Sigmoid colon (tissue), 7 donors: ENCODE measurements around the gene SNRNP200. TPM values are rescaled to one million over a fixed set of nuclear protein-coding genes. Genes with fewer than 3 reads are reported as not detected.
A peak's percentile ranks its signal among the peaks of the same experiment; 100 is the strongest.

Experiments
- DNase-seq: peaks from one replicate; pipeline ENCODE4 v3.0.0-alpha.2; 2019
- H3K27ac ChIP-seq, 4 donors: fragments of 200-600 bp; sonication (generic); one replicate each; pipeline ENCODE4 v1.5.1; 2016 to 2019; ENCODE audit warnings: mild to moderate bottlenecking in 1 of 4
- H3K27me3 ChIP-seq, 3 donors: fragments of 200-600 bp; sonication (generic); one replicate each; pipeline ENCODE4 v1.5.1; 2019; ENCODE audit warnings: mild to moderate bottlenecking in 1 of 3
- H3K36me3 ChIP-seq, 4 donors: fragments of 200-600 bp; sonication (generic); one replicate each; pipeline ENCODE4 v1.5.1; 2016 to 2019
- H3K4me1 ChIP-seq, 4 donors: fragments of 200-600 bp; sonication (generic); one replicate each; pipeline ENCODE4 v1.5.1; 2017 to 2019
- H3K4me3 ChIP-seq, 4 donors: fragments of 200-600 bp; sonication (generic); one replicate each; pipeline ENCODE4 v1.5.1; 2017 to 2019; ENCODE audit warnings: mild to moderate bottlenecking in 2 of 4, moderate library complexity in 1 of 4
- H3K9me3 ChIP-seq, 4 donors: fragments of 200-600 bp in 3 of 4; sonication (generic) in 3 of 4; one replicate each; pipeline versions ENCODE4 v1.5.1 to v1.6.1; 2013 to 2019
- CTCF ChIP-seq, 4 experiments: fragments of 450-650 bp in 3 of 4; fragments of 200-600 bp in 1 of 4; IDR thresholded peaks; one replicate each; pipeline ENCODE4 v1.5.1; 2016 to 2019; ENCODE audit warnings: antibody characterized with exemption in 4 of 4, mild to moderate bottlenecking in 3 of 4, moderate library complexity in 2 of 4
- EP300 ChIP-seq, 4 donors: sonication (generic); formaldehyde crosslinking; IDR thresholded peaks; one replicate each; pipeline ENCODE4 v1.6.1; 2017; ENCODE audit warnings: antibody characterized with exemption in 4 of 4
- POLR2A ChIP-seq, 2 donors: fragments of 450-650 bp; IDR thresholded peaks; one replicate each; pipeline ENCODE4 v1.6.1; 2016; ENCODE audit warnings: antibody characterized with exemption in 2 of 2, mild to moderate bottlenecking in 2 of 2, moderate library complexity in 2 of 2
- POLR2AphosphoS5 ChIP-seq, 4 donors: sonication (generic); formaldehyde crosslinking; IDR thresholded peaks; one replicate each; pipeline ENCODE4 v1.6.1; 2017; ENCODE audit warnings: antibody characterized with exemption in 4 of 4
- WGBS, 2 donors: extraction: QIAGEN DNeasy Blood & Tissue Kit; methylation state at CpG; one replicate each; pipeline ENCODE4 v1.1.7; 2013; 5-methylcytosine and 5-hydroxymethylcytosine counted together
- intact Hi-C: fragments of 100-400 bp; cut with DNase I; formaldehyde crosslinking; loops from one replicate; pipeline ENCODE4 v1.15.1; 2023
- polyA plus RNA-seq, 3 donors: library from polyadenylated mRNA; stranded (reverse); fragments of 200-250 nt; gene quantifications; one replicate each; pipeline ENCODE4 v1.2.3, GENCODE V29; 2013
- total RNA-seq, 4 donors: library from RNA; depleted of rRNA; stranded (reverse); fragments of >200 nt; gene quantifications; one replicate each; pipeline ENCODE4 v1.1.0, GENCODE V29; 2016
- donor health status: healthy with polysubstance abuse.
- donor health status: Bipolar disorder and iron deficiency.
- donor health status: healthy.

The SNRNP200 gene
- total and polyA plus RNA-seq, 7 donors = 26.8 to 86.5 (median 78.9) TPM

- intact Hi-C loops = no loop called here
Measured at GRCh38 chr2:96239091-96239490, 66.3 kb downstream of the SNRNP200 start.

GRCh38 chr2:96238266-96238665 is 67.1 kb downstream of the SNRNP200 start:
- Histone ChIP-seq H3K4me3 (no peak overlapping the region), H3K36me3 (peaks cover 0 to 14% (median 0%) of the 10 kb centered on the region in 4 donors), H3K4me1 (no peaks in the 10 kb centered on the region), H3K27ac (no peak overlapping the region), H3K27me3 (no peaks in the 10 kb centered on the region), H3K9me3 (no peaks in the 10 kb centered on the region)
- 31 to 69% methylated on average over 3 of the region's 3 CpGs for WGBS, 2 donors
- intact Hi-C loops = no loop called here
- DNase-seq = no peak
- TF ChIP-seq POLR2AphosphoS5 (IDR thresholded peaks at IDR 0.05) (no peak), CTCF (IDR thresholded peaks at IDR 0.05) (no peak), EP300 (IDR thresholded peaks at IDR 0.05) (no peak)

More at GRCh38 chr2:96239091-96239490, 66.3 kb downstream of the SNRNP200 start:
- DNase-seq = peak; percentile 3
- H3K27me3 ChIP-seq = no peaks in the 10 kb centered on the region
- no peak overlapping the region for H3K4me3 ChIP-seq
- no peak overlapping the region for H3K27ac ChIP-seq
- no peaks in the 10 kb centered on the region for H3K4me1 ChIP-seq
- TF ChIP-seq POLR2AphosphoS5 (IDR thresholded peaks at IDR 0.05) = no peak
- no peak for TF ChIP-seq POLR2A (IDR thresholded peaks at IDR 0.05)
- TF ChIP-seq EP300 (IDR thresholded peaks at IDR 0.05) = no peak
- no peak for TF ChIP-seq CTCF (IDR thresholded peaks at IDR 0.05)
- H3K9me3 ChIP-seq = no peaks in the 10 kb centered on the region
- H3K36me3 ChIP-seq = peaks cover 0 to 14% (median 0%) of the 10 kb centered on the region in 4 donors
- 84 to 85% methylated on average over 3 of the region's 3 CpGs for WGBS, 2 donors

GRCh38 chr2:96236882-96237281 is 68.5 kb downstream of the SNRNP200 start:
- intact Hi-C loops = no loop called here
- WGBS, 2 donors = 97% methylated on average over 1 of the region's 1 CpG
- no peak for TF ChIP-seq POLR2AphosphoS5 (IDR thresholded peaks at IDR 0.05)
- TF ChIP-seq EP300 (IDR thresholded peaks at IDR 0.05) = no peak
- no peak for TF ChIP-seq CTCF (IDR thresholded peaks at IDR 0.05)
- no peak for TF ChIP-seq POLR2A (IDR thresholded peaks at IDR 0.05)

GRCh38 chr2:96233880-96234316 is 71.4 kb downstream of the SNRNP200 start:
- DNase-seq = peak; percentile 14
- intact Hi-C loops = no loop called here
- H3K4me3 ChIP-seq = no peak overlapping the region
- 73 to 96% methylated on average over 4 of the region's 4 CpGs for WGBS, 2 donors
- H3K9me3 ChIP-seq = no peaks in the 10 kb centered on the region
- TF ChIP-seq EP300 (IDR thresholded peaks at IDR 0.05) (no peak), POLR2AphosphoS5 (IDR thresholded peaks at IDR 0.05) (no peak), CTCF (IDR thresholded peaks at IDR 0.05) (no peak), POLR2A (IDR thresholded peaks at IDR 0.05) (no peak)
- no peak overlapping the region for H3K27ac ChIP-seq
- H3K36me3 ChIP-seq = no peaks in the 10 kb centered on the region
- no peaks in the 10 kb centered on the region for H3K4me1 ChIP-seq
- H3K27me3 ChIP-seq = no peaks in the 10 kb centered on the region

More at GRCh38 chr2:96236882-96237281, 68.5 kb downstream of the SNRNP200 start:
- no peak overlapping the region for H3K27ac ChIP-seq
- no peaks in the 10 kb centered on the region for H3K27me3 ChIP-seq
- H3K4me3 ChIP-seq = no peak overlapping the region
- H3K4me1 ChIP-seq = no peaks in the 10 kb centered on the region
- DNase-seq = peak; percentile 3
- peaks cover 0 to 14% (median 0%) of the 10 kb centered on the region in 4 donors for H3K36me3 ChIP-seq
- no peaks in the 10 kb centered on the region for H3K9me3 ChIP-seq

GRCh38 chr2:96233436-96233835 is 71.9 kb downstream of the SNRNP200 start:
- DNase-seq = no peak
- no peaks in the 10 kb centered on the region for H3K27me3 ChIP-seq
- intact Hi-C loops = no loop called here
- TF ChIP-seq EP300 (IDR thresholded peaks at IDR 0.05) (no peak), POLR2AphosphoS5 (IDR thresholded peaks at IDR 0.05) (no peak), CTCF (IDR thresholded peaks at IDR 0.05) (no peak)
- WGBS, 2 donors = 91 to 92% methylated on average over 6 of the region's 6 CpGs
- H3K36me3 ChIP-seq = no peaks in the 10 kb centered on the region
- H3K9me3 ChIP-seq = no peaks in the 10 kb centered on the region
- H3K4me3 ChIP-seq = no peak overlapping the region
- no peak overlapping the region for H3K27ac ChIP-seq
- H3K4me1 ChIP-seq = no peaks in the 10 kb centered on the region
